Upper lobe of right lung (tissue), 1 donor: ENCODE results near the gene MED22. TPM values are rescaled to one million over a fixed set of nuclear protein-coding genes. Genes with fewer than 3 reads are reported as not detected.
A peak's percentile ranks its signal among the peaks of the same experiment; 100 is the strongest.
"Not testable (repeated sequence)": the region's sequence is repeated elsewhere in the genome, so short reads cannot be mapped to it uniquely, and the experiment has no call there.

Source experiments
- ATAC-seq: fragments of 200-7000 bp; cut with Tn5 transposase; one replicate; pipeline ENCODE4 v1.9.1; 2020; ENCODE audit warnings: mild to moderate bottlenecking, moderate library complexity
- DNase-seq: peaks from one replicate; pipeline ENCODE4 v3.0.0-alpha.2; 2020
- H3K27ac ChIP-seq: fragments of 200-600 bp; one replicate; pipeline ENCODE4 v1.8.0; 2022
- H3K27me3 ChIP-seq: fragments of 200-600 bp; one replicate; pipeline ENCODE4 v1.8.0; 2022; ENCODE audit warnings: mild to moderate bottlenecking
- H3K36me3 ChIP-seq: fragments of 200-600 bp; one replicate; pipeline ENCODE4 v1.8.0; 2022
- H3K4me1 ChIP-seq: fragments of 200-600 bp; one replicate; pipeline ENCODE4 v1.8.0; 2022
- H3K4me3 ChIP-seq: fragments of 200-600 bp; one replicate; pipeline ENCODE4 v1.8.0; 2022; ENCODE audit warnings: mild to moderate bottlenecking
- H3K9me3 ChIP-seq: fragments of 200-600 bp; one replicate; pipeline ENCODE4 v1.8.0; 2022
- intact Hi-C: fragments of 100-400 bp; cut with DNase I; formaldehyde crosslinking; loops from one replicate; pipeline ENCODE4 v1.11.0; 2022
- long read RNA-seq: library from polyadenylated mRNA; unstranded; transcript quantifications from one replicate; pipeline ENCODE4 v2.0.0, GENCODE V29; 2021
- total RNA-seq: library from RNA; stranded (reverse); fragmentation: NEBNext Ultra II Directional; extraction: Animal tissue kit (Norgen Biotek cat#: 25700); gene quantifications from one replicate; pipeline ENCODE4 v1.2.1, GENCODE V29; 2021
- TF ChIP-seq, protein P1 (sequence below): fragments of 200-600 bp; IDR thresholded peaks from one replicate; pipeline ENCODE4 v1.8.0; 2022; ENCODE audit warnings: antibody characterized with exemption
- donor health status: DM: no; HTN: yes; CAD: no; lungs with severe emphysema.

Gene MED22
- 25.8 TPM for total RNA-seq
- long read RNA-seq, transcript MED22-209 (4 exons, 3,867 nt) = major isoform, 34 of 68 reads
- long read RNA-seq, partial matches to known transcripts = 6 of 68 reads
- long read RNA-seq, other reads (novel, unspliced or antisense) = 26 of 68 reads

- intact Hi-C loops = no loop called here
- Histone ChIP-seq H3K4me1 (peaks cover 24% of the 10 kb centered on the region), H3K27me3 (no peaks in the 10 kb centered on the region), H3K27ac (peak within 1 kb of the TSS; percentile 94), H3K4me3 (peak within 1 kb of the TSS; percentile 94), H3K36me3 (peaks cover 69% of the 10 kb centered on the region), H3K9me3 (no peaks in the 10 kb centered on the region)
- TF ChIP-seq, protein P1, sequence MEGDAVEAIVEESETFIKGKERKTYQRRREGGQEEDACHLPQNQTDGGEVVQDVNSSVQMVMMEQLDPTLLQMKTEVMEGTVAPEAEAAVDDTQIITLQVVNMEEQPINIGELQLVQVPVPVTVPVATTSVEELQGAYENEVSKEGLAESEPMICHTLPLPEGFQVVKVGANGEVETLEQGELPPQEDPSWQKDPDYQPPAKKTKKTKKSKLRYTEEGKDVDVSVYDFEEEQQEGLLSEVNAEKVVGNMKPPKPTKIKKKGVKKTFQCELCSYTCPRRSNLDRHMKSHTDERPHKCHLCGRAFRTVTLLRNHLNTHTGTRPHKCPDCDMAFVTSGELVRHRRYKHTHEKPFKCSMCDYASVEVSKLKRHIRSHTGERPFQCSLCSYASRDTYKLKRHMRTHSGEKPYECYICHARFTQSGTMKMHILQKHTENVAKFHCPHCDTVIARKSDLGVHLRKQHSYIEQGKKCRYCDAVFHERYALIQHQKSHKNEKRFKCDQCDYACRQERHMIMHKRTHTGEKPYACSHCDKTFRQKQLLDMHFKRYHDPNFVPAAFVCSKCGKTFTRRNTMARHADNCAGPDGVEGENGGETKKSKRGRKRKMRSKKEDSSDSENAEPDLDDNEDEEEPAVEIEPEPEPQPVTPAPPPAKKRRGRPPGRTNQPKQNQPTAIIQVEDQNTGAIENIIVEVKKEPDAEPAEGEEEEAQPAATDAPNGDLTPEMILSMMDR = no peak
- ATAC-seq = peak; percentile 91
- DNase-seq = peak; percentile 93
Observed at GRCh38 chr9:133347985-133348717, at the start of gene MED22, which contains the start of gene RPL7A. Gene MED22, minus strand, starts transcription at chr9:133348131. Its CDS starts 1,469 bp downstream, at chr9:133346662. Gene RPL7A, plus strand, starts transcription at chr9:133348218. Its CDS starts 26 bp downstream, at chr9:133348244.

DNA sequence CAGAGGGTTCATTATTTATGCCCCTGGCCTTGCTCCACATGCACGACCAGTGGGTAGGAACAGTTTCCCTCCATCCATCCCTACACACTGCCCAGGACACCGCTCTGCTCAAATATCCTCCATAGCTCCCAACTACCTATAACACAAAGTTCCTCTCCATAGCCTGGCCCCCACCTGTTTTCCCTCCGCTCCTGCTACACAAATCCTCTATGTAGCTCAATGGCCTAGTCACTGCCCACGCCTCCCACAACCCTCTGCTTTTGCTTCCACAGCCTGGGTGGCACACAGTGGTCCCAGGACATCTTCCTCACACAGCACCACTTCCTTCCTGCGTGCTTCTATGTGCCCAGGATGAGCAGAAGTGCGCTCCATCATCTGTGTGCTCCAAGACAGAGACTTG, 49.4 kb upstream of the MED22 start:
- no peak for DNase-seq
- intact Hi-C loops = no loop called here
- Histone ChIP-seq H3K9me3 (no peaks in the 10 kb centered on the region), H3K27ac (no peak overlapping the region), H3K4me1 (no peaks in the 10 kb centered on the region), H3K36me3 (no peaks in the 10 kb centered on the region), H3K4me3 (no peak overlapping the region), H3K27me3 (peaks cover 16% of the 10 kb centered on the region)
- TF ChIP-seq, protein P1 = no peak
- ATAC-seq = no peak

GRCh38 chr9:133396952-133397351, 49.0 kb upstream of the MED22 start:
- no peak for DNase-seq
- Histone ChIP-seq H3K36me3 (no peaks in the 10 kb centered on the region), H3K27ac (no peak overlapping the region), H3K4me3 (no peak overlapping the region), H3K4me1 (no peaks in the 10 kb centered on the region), H3K27me3 (peaks cover 16% of the 10 kb centered on the region), H3K9me3 (no peaks in the 10 kb centered on the region)
- ATAC-seq = peak; percentile 17
- TF ChIP-seq, protein P1 = peak; percentile 23
- intact Hi-C loops = no loop called here

- Histone ChIP-seq H3K36me3 (no peaks in the 10 kb centered on the region), H3K4me1 (no peaks in the 10 kb centered on the region), H3K27me3 (peaks cover 16% of the 10 kb centered on the region), H3K27ac (no peak overlapping the region), H3K4me3 (no peak overlapping the region), H3K9me3 (no peaks in the 10 kb centered on the region)
- TF ChIP-seq, protein P1 = no peak
- ATAC-seq (no peak), DNase-seq (no peak)
- intact Hi-C loops = no loop called here
Observed at GRCh38 chr9:133394687-133395271, 46.8 kb upstream of the MED22 start.

GRCh38 chr9:133393399-133393798, 45.5 kb upstream of the MED22 start:
- intact Hi-C loops = no loop called here
- DNase-seq = no peak

GRCh38 chr9:133392308-133392707, 44.4 kb upstream of the MED22 start:
- H3K27me3 ChIP-seq = peaks cover 16% of the 10 kb centered on the region
- intact Hi-C loops, H3K36me3 ChIP-seq: not testable (repeated sequence)

More at GRCh38 chr9:133393399-133393798, 45.5 kb upstream of the MED22 start:
- no peak overlapping the region for H3K27ac ChIP-seq
- H3K27me3 ChIP-seq = peaks cover 16% of the 10 kb centered on the region
- no peaks in the 10 kb centered on the region for H3K4me1 ChIP-seq
- TF ChIP-seq, protein P1 = no peak
- no peaks in the 10 kb centered on the region for H3K36me3 ChIP-seq
- H3K4me3 ChIP-seq = no peak overlapping the region
- H3K9me3 ChIP-seq = no peaks in the 10 kb centered on the region
- ATAC-seq = no peak

DNA sequence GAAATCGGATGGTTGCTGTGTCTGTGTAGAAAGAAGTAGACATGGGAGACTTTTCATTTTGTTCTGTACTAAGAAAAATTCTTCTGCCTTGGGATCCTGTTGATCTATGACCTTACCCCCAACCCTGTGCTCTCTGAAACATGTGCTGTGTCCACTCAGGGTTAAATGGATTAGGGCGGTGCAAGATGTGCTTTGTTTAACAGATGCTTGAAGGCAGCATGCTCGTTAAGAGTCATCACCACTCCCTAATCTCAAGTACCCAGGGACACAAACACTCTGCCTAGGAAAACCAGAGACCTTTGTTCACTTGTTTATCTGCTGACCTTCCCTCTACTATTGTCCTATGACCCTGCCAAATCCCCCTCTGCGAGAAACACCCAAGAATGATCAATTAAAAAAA, 43.5 kb upstream of the MED22 start:
- H3K27me3 ChIP-seq = peaks cover 16% of the 10 kb centered on the region
- not testable (repeated sequence) for ATAC-seq

More at GRCh38 chr9:133392308-133392707, 44.4 kb upstream of the MED22 start:
- not testable (repeated sequence) for H3K9me3 ChIP-seq, DNase-seq, ATAC-seq, H3K4me3 ChIP-seq, H3K27ac ChIP-seq, H3K4me1 ChIP-seq

More for the DNA sequence above, 43.5 kb upstream of the MED22 start:
- H3K36me3 ChIP-seq, DNase-seq, H3K4me1 ChIP-seq, intact Hi-C loops, H3K9me3 ChIP-seq, H3K27ac ChIP-seq, H3K4me3 ChIP-seq: not testable (repeated sequence)
